ENCODE results near the gene EFNA5. TPM values are rescaled to one million over a fixed set of nuclear protein-coding genes. Genes with fewer than 3 reads are reported as not detected.

Gene EFNA5
- total and polyA plus RNA-seq, 4 donors, result 0.14 to 0.93 (median 0.54) TPM

DNA sequence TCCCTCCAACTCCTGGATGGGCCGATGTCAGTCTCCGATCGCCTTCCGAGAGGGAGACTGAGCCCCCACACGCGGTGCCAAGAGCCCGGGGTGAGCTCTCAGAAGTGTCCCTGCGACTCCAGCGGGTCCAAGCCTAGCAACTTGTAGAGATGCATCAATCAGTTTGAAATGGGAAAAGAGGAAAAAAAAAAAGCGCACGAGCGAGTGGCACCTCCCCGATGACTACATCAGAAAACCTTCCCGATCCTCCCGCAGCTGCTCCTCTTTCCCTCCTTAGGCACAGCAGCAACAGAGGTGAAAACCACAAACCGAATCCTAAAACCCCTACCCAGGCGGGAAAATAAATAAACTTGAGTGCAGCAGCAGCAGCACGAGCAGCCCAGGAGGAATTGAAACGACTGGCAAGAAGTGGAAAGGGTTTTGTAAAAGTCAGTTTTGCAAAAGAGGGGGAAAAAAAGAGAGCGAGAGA, 1.0 kb upstream of the EFNA5 start:
- no peak for DNase-seq (ENCODE audit: low spot score)
- no peaks in the 10 kb centered on the region for H3K9me3 ChIP-seq (ENCODE audit: control insufficient read depth in 4 of 4, low read length in 3 of 4)
- 3% methylated on average over 20 of the region's 20 CpGs for WGBS
- TF ChIP-seq REST (IDR thresholded peaks at IDR 0.05) (no peak), SP1 (IDR thresholded peaks at IDR 0.05) (no peak), CTCF (IDR thresholded peaks at IDR 0.05; ENCODE audit: low read depth, low read length, missing input control) (no peak), JUND (IDR thresholded peaks at IDR 0.05) (no peak), YY1 (IDR thresholded peaks at IDR 0.05) (no peak), TAF1 (conservative IDR thresholded peaks at IDR 0.05) (no peak), HNF4A (conservative IDR thresholded peaks at IDR 0.05) (no peak), RAD21 (IDR thresholded peaks at IDR 0.05) (no peak), EGR1 (IDR thresholded peaks at IDR 0.05; ENCODE audit: low read depth in 2 of 2) (no peak), GABPA (IDR thresholded peaks at IDR 0.05 in 1 of 2, conservative IDR thresholded peaks at IDR 0.05 in 1 of 2) (no peak), HNF4G (IDR thresholded peaks at IDR 0.05) (no peak)
- TF ChIP-seq, protein P1, sequence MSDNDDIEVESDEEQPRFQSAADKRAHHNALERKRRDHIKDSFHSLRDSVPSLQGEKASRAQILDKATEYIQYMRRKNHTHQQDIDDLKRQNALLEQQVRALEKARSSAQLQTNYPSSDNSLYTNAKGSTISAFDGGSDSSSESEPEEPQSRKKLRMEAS (IDR thresholded peaks at IDR 0.05), result no peak
- TF ChIP-seq, protein P2, sequence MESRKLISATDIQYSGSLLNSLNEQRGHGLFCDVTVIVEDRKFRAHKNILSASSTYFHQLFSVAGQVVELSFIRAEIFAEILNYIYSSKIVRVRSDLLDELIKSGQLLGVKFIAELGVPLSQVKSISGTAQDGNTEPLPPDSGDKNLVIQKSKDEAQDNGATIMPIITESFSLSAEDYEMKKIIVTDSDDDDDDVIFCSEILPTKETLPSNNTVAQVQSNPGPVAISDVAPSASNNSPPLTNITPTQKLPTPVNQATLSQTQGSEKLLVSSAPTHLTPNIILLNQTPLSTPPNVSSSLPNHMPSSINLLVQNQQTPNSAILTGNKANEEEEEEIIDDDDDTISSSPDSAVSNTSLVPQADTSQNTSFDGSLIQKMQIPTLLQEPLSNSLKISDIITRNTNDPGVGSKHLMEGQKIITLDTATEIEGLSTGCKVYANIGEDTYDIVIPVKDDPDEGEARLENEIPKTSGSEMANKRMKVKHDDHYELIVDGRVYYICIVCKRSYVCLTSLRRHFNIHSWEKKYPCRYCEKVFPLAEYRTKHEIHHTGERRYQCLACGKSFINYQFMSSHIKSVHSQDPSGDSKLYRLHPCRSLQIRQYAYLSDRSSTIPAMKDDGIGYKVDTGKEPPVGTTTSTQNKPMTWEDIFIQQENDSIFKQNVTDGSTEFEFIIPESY (IDR thresholded peaks at IDR 0.05), result no peak
- peaks cover 0 to 9% (median 6%) of the 10 kb centered on the region in 4 donors for H3K27me3 ChIP-seq (ENCODE audit: control insufficient read depth in 4 of 4, insufficient read depth in 4 of 4, low read length in 3 of 4)
- H3K4me3 ChIP-seq (ENCODE audit: low read depth in 1 of 3, low read length in 3 of 3), result peak overlapping the region; percentile 7 to 72 (median 59)
- H3K4me1 ChIP-seq (ENCODE audit: control insufficient read depth in 4 of 4, insufficient read depth in 4 of 4, low read length in 3 of 4), result peaks cover 19 to 57% (median 45%) of the 10 kb centered on the region in 4 donors
- no peaks in the 10 kb centered on the region for H3K36me3 ChIP-seq (ENCODE audit: control insufficient read depth in 4 of 4, insufficient read depth in 3 of 4, low read depth in 1 of 4, low read length in 3 of 4)
- no peak overlapping the region for H3K9ac ChIP-seq (ENCODE audit: low read depth in 1 of 2, low read length in 2 of 2)
- peak overlapping the region in 1 of 2 donors; percentile 31 for H3K27ac ChIP-seq (ENCODE audit: low read depth in 1 of 2, low read length in 2 of 2)

DNA sequence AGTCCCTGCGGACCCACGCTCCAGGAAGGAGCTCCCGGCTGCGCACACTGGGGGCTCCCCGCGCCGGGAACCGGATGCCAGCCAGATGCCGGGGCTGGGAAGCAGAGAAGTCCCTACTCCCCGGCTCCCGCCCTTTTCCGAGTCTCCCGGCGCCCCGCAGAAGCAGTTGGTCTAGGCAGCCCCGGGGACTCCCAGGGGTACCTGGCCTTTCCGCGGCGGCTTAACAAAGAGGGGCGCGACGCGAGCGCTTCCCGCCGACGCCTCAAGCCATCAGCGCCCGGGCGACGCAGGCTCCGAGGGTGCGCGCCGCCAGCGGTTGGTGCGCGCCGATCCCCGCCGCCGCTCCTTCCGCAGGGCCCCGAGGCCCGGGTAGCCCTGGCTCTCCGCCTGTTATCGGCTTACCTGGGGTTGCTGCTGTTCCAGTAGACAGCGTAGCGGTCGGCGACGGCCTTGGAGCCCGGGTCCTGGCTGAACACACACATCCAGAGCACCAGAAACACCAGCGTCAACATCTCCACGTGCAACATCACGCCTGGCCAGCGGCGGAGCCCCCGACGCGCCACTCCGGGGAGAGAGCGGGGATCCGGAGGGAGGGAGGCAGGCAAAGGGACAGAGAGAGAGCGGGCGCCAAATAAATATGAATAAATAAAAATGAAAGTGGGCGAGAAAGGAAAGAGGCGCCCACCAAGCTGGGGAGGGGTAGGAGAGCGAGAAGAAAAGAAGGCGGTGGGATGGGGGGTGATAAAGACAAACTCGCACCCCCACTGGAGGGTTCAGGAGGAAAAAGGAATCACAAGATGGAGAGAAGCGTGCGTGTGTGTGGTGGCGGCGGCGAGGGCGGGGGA, 428 bp downstream of the EFNA5 start:
- H3K9ac ChIP-seq (ENCODE audit: low read depth in 1 of 2, low read length in 2 of 2), result no peak overlapping the region
- TF ChIP-seq NR2F2 (IDR thresholded peaks at IDR 0.05), result no peak
- TF ChIP-seq, protein P3, sequence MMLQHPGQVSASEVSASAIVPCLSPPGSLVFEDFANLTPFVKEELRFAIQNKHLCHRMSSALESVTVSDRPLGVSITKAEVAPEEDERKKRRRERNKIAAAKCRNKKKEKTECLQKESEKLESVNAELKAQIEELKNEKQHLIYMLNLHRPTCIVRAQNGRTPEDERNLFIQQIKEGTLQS (IDR thresholded peaks at IDR 0.05), result no peak
- TF ChIP-seq, protein P2 (IDR thresholded peaks at IDR 0.05), result no peak
- WGBS, result 1% methylated on average over 77 of the region's 77 CpGs

More for the DNA sequence above, 428 bp downstream of the EFNA5 start:
- H3K9me3 ChIP-seq (ENCODE audit: control insufficient read depth in 4 of 4, low read length in 3 of 4), result no peaks in the 10 kb centered on the region
- H3K4me3 ChIP-seq (ENCODE audit: low read depth in 1 of 3, low read length in 3 of 3), result peak overlapping the region in 2 of 3 donors; percentile 53 to 72
- peak; percentile 37 for DNase-seq (ENCODE audit: low spot score)
- no peak overlapping the region for H3K27ac ChIP-seq (ENCODE audit: low read depth in 1 of 2, low read length in 2 of 2)
- H3K4me1 ChIP-seq (ENCODE audit: control insufficient read depth in 4 of 4, insufficient read depth in 4 of 4, low read length in 3 of 4), result peaks cover 19 to 57% (median 45%) of the 10 kb centered on the region in 4 donors
- H3K36me3 ChIP-seq (ENCODE audit: control insufficient read depth in 4 of 4, insufficient read depth in 3 of 4, low read depth in 1 of 4, low read length in 3 of 4), result no peaks in the 10 kb centered on the region
- peaks cover 0 to 10% (median 8%) of the 10 kb centered on the region in 4 donors for H3K27me3 ChIP-seq (ENCODE audit: control insufficient read depth in 4 of 4, insufficient read depth in 4 of 4, low read length in 3 of 4)

All from liver (tissue), 9 donors.